Suprapubic skin (tissue), 3 donors: ENCODE measurements around the gene RSRC1.

ENCODE experiments used
- CTCF ChIP-seq, 2 donors: fragments of 200-600 bp in 1 of 2; fragments of 450-650 bp in 1 of 2; sonication (generic) in 1 of 2; IDR thresholded peaks; one replicate each; pipeline ENCODE4 v1.5.1; 2016 to 2019; ENCODE audit warnings: antibody characterized with exemption in 2 of 2, mild to moderate bottlenecking in 1 of 2, moderate library complexity in 1 of 2
- POLR2A ChIP-seq, 2 donors: fragments of 450-650 bp; IDR thresholded peaks; one replicate each; pipeline ENCODE4 v1.6.1; 2017; ENCODE audit warnings: antibody characterized with exemption in 2 of 2, mild to moderate bottlenecking in 2 of 2, moderate library complexity in 2 of 2

- no peak for TF ChIP-seq POLR2A (IDR thresholded peaks at IDR 0.05)
- TF ChIP-seq CTCF (IDR thresholded peaks at IDR 0.05), result no peak
Measured at GRCh38 chr3:158205994-158206393, 96.1 kb downstream of the RSRC1 start.
